Ascending aorta (tissue), 2 donors: ENCODE results near the gene NTSR1. TPM values are rescaled to one million over a fixed set of nuclear protein-coding genes. Genes with fewer than 3 reads are reported as not detected.

ENCODE experiments used
- DNase-seq, 2 donors: peaks; one replicate each; pipeline ENCODE4 v3.0.0-alpha.2; 2019; ENCODE audit warnings: low spot score in 2 of 2
- H3K27ac ChIP-seq, 2 donors: fragments of 200-600 bp; sonication (generic); one replicate each; pipeline ENCODE4 v1.5.1; 2016 to 2017; ENCODE audit warnings: mild to moderate bottlenecking in 1 of 2
- H3K27me3 ChIP-seq: fragments of 200-600 bp; sonication (generic); one replicate; pipeline ENCODE4 v1.5.1; 2017
- H3K36me3 ChIP-seq, 2 donors: fragments of 200-600 bp; sonication (generic); one replicate each; pipeline ENCODE4 v1.5.1; 2016
- H3K4me1 ChIP-seq, 2 donors: fragments of 200-600 bp; sonication (generic); one replicate each; pipeline ENCODE4 v1.5.1; 2016 to 2017; ENCODE audit warnings: mild to moderate bottlenecking in 1 of 2
- H3K4me3 ChIP-seq, 2 donors: fragments of 200-600 bp; sonication (generic); one replicate each; pipeline ENCODE4 v1.5.1; 2016 to 2017; ENCODE audit warnings: mild to moderate bottlenecking in 1 of 2
- H3K9me3 ChIP-seq, 2 donors: fragments of 200-600 bp; sonication (generic); one replicate each; pipeline ENCODE4 v1.5.1; 2016
- intact Hi-C: fragments of 100-400 bp; cut with DNase I; formaldehyde crosslinking; loops from one replicate; pipeline ENCODE4 v1.15.1; 2023
- total RNA-seq: library from RNA; depleted of rRNA; stranded (reverse); fragments of >200 nt; gene quantifications from one replicate; pipeline ENCODE4 v1.1.0, GENCODE V29; 2016
- TF ChIP-seq, protein P1 (sequence below), 3 experiments: fragments of 200-600 bp in 2 of 3; fragments of 450-650 bp in 1 of 3; sonication (generic) in 2 of 3; IDR thresholded peaks; one replicate each; pipeline ENCODE4 v1.5.1; 2016 to 2019; ENCODE audit warnings: antibody characterized with exemption in 3 of 3, mild to moderate bottlenecking in 1 of 3, moderate library complexity in 1 of 3

Gene NTSR1
- total RNA-seq, 1 donor from 2014 or later: not detected

DNA sequence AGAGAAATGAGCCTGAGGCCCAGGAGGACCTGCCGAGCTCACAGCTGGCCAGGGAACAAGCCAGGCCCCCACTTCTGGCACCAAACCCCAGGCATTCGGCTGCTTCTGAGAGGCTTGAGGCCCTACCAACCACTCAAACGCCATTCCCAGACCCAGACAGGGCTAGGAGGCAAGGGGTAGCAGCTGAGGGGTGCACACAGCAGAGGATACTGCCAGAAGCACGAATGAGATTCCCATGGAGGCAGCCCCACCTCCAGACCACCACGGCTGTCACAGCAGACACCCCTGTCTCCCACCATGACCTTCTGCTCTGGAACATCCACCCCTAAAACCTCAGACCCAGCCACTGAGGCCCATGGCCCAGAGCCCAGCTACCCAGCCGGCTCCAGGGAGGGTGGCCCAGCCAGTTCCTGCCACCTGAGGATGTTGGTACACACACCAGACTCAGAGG lies 36.1 kb downstream of the NTSR1 start:
- Histone ChIP-seq H3K9me3 (no peaks in the 10 kb centered on the region), H3K27ac (no peak overlapping the region), H3K4me3 (no peak overlapping the region), H3K4me1 (no peaks in the 10 kb centered on the region), H3K36me3 (no peaks in the 10 kb centered on the region), H3K27me3 (no peaks in the 10 kb centered on the region)
- no peak for DNase-seq
- TF ChIP-seq, protein P1, sequence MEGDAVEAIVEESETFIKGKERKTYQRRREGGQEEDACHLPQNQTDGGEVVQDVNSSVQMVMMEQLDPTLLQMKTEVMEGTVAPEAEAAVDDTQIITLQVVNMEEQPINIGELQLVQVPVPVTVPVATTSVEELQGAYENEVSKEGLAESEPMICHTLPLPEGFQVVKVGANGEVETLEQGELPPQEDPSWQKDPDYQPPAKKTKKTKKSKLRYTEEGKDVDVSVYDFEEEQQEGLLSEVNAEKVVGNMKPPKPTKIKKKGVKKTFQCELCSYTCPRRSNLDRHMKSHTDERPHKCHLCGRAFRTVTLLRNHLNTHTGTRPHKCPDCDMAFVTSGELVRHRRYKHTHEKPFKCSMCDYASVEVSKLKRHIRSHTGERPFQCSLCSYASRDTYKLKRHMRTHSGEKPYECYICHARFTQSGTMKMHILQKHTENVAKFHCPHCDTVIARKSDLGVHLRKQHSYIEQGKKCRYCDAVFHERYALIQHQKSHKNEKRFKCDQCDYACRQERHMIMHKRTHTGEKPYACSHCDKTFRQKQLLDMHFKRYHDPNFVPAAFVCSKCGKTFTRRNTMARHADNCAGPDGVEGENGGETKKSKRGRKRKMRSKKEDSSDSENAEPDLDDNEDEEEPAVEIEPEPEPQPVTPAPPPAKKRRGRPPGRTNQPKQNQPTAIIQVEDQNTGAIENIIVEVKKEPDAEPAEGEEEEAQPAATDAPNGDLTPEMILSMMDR (IDR thresholded peaks at IDR 0.05): no peak
- intact Hi-C loops: no loop called here

DNA sequence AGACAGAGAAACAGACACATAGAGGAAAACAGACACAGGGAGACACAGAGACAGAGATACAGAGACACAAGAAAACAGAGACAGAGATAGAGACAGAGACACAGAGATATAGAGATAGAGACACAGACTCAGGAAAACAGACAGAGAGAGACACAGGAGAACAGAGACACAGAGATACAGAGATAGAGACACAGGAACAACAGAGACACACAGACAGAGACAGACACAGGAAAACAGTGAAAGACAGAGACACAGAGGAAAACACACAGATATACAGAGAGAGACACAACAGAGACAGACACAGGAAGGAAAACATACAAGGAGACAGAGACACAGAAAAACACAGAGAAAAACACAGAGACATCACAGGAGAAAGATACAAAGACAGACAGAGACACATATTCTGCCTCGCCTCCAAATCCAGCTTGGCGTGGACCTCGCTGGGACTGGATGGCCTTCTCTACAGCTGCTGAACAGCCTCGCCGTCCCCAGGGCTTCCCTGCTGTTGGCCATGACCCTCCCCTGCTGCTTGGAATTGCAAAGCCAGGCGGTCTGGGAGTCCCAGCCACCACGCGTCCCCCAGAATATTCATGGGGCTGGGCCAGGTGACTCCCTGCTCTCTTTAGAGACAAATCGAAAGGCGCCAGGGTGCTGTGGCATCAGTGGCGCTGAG lies 36.8 kb downstream of the NTSR1 start:
- TF ChIP-seq, protein P1 (IDR thresholded peaks at IDR 0.05): no peak
- intact Hi-C loops: no loop called here
- no peaks in the 10 kb centered on the region for H3K36me3 ChIP-seq

DNA sequence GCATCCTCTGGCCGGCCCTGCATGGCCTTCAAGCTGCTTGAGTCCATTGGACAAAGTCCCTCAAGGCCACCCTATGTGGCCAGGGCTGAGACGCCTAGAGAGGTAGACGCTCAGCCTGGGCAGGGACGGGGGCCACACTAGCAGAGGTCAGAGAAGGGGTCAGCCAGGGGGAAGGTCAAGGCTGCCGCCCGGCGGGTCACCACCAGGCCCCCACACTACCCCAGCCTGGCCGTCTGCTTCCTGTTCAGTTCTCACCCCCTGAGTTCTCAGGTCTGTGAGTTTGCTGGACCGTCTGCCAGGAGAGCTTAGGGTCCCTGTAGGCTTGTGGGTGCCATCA lies 37.3 kb downstream of the NTSR1 start:
- Histone ChIP-seq H3K27ac (no peak overlapping the region), H3K9me3 (no peaks in the 10 kb centered on the region), H3K4me1 (no peaks in the 10 kb centered on the region), H3K36me3 (no peaks in the 10 kb centered on the region), H3K27me3 (no peaks in the 10 kb centered on the region), H3K4me3 (no peak overlapping the region)
- intact Hi-C loops: no loop called here
- TF ChIP-seq, protein P1 (IDR thresholded peaks at IDR 0.05): no peak
- no peak for DNase-seq

More for the DNA sequence above, 36.8 kb downstream of the NTSR1 start:
- no peaks in the 10 kb centered on the region for H3K27me3 ChIP-seq
- H3K9me3 ChIP-seq: no peaks in the 10 kb centered on the region
- no peak overlapping the region for H3K4me3 ChIP-seq
- H3K4me1 ChIP-seq: no peaks in the 10 kb centered on the region
- no peak for DNase-seq
- no peak overlapping the region for H3K27ac ChIP-seq

DNA sequence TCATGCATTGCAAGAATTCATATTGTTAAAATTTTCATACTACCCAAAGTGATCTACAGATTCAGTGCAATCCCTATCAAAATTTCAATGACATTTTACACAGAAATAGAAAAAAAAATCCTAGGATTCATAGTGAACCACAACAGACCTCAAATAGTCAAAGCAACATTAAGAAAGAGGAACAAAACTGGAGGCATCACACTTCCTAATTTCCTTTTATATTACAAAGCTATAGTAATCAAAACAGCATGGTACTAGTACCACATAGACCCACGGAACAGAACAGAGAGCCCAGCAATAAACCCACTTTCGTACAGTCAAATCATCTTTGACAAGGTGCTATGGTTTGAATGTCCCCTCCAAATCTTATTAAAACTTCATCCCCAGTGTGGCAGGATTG lies 39.7 kb downstream of the NTSR1 start:
- DNase-seq: no peak
- H3K4me1 ChIP-seq: no peaks in the 10 kb centered on the region

DNA sequence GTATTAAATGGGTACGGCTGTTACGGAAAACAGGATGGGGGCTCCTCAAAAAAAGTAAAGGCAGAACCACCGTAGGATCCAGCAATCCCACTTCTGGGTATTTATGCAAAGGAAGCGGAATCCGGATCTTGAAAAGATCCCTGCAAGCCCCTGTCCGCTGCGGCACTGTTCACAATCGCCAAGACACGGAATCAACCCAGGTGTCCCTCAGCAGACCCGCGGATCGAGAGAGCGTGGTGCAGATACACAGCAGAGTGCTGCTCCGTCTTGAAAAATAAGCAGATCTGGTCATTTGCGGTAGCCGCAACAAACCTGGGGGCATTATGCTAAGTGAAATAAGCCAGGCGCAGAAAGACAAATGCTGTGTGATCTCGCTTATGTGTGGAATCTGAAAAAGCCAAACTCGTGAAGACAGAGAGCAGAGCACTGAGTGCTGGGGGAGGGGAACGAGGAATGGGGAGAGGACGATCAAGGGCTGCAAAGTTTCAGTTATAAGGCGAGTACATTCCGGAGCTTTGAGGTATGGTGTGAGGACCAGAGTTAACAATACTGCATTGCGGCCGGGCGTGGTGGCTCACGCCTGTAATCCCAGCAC lies 41.3 kb downstream of the NTSR1 start:
- Histone ChIP-seq H3K9me3 (no peaks in the 10 kb centered on the region), H3K27ac (no peak overlapping the region), H3K4me3 (no peak overlapping the region), H3K4me1 (no peaks in the 10 kb centered on the region), H3K36me3 (no peaks in the 10 kb centered on the region), H3K27me3 (no peaks in the 10 kb centered on the region)
- no peak for DNase-seq
- intact Hi-C loops: no loop called here
- TF ChIP-seq, protein P1 (IDR thresholded peaks at IDR 0.05): no peak

More for the DNA sequence above, 39.7 kb downstream of the NTSR1 start:
- TF ChIP-seq, protein P1 (IDR thresholded peaks at IDR 0.05): no peak
- Histone ChIP-seq H3K4me3 (no peak overlapping the region), H3K9me3 (no peaks in the 10 kb centered on the region), H3K36me3 (no peaks in the 10 kb centered on the region), H3K27me3 (no peaks in the 10 kb centered on the region), H3K27ac (no peak overlapping the region)
- intact Hi-C loops: no loop called here
